ENCODE results near the gene PSMG2. TPM values are rescaled to one million over a fixed set of nuclear protein-coding genes. Genes with fewer than 3 reads are reported as not detected.

PSMG2 gene
- total and polyA plus RNA-seq, 2 of the 13 experiments (the other 11 are each of a cell fraction or from before 2014, with no cell fraction given) = 53.4 to 94.8 TPM

DNA sequence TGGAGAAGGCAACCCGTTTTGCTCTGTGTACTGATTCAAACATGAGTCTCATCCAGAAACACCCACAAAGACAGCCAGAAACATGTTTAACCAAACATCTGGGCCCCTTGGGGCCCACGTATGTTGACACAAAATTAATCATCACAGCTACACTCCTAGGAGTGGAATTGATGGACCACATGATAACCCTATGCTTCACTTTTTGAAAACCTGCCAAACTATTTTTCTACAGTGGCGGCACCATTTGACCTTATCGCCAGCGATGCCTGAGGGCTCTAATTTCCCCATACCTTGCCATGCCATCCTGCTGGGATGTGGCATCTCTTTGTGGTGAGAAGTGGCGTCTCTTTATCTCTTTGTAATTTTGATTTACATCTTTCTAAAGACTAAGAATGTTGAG, 38.5 kb downstream of the PSMG2 start (continued):
- TF ChIP-seq, protein P1, sequence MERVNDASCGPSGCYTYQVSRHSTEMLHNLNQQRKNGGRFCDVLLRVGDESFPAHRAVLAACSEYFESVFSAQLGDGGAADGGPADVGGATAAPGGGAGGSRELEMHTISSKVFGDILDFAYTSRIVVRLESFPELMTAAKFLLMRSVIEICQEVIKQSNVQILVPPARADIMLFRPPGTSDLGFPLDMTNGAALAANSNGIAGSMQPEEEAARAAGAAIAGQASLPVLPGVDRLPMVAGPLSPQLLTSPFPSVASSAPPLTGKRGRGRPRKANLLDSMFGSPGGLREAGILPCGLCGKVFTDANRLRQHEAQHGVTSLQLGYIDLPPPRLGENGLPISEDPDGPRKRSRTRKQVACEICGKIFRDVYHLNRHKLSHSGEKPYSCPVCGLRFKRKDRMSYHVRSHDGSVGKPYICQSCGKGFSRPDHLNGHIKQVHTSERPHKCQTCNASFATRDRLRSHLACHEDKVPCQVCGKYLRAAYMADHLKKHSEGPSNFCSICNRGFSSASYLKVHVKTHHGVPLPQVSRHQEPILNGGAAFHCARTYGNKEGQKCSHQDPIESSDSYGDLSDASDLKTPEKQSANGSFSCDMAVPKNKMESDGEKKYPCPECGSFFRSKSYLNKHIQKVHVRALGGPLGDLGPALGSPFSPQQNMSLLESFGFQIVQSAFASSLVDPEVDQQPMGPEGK (CRISPR knock-in tag; IDR thresholded peaks at IDR 0.05) = 0 out of 2 replicates have a peak, but pooled peaks have one; percentile 21
- TF ChIP-seq SP140L (CRISPR knock-in tag; IDR thresholded peaks at IDR 0.05; ENCODE audit: borderline replicate concordance) = no peak
- TF ChIP-seq SP1 (IDR thresholded peaks at IDR 0.05) = no peak
- TF ChIP-seq SP1 (CRISPR knock-in tag; IDR thresholded peaks at IDR 0.05) = no peak
- no peak for TF ChIP-seq FOXA1 (IDR thresholded peaks at IDR 0.05)
- TF ChIP-seq FOXA1 (CRISPR knock-in tag; IDR thresholded peaks at IDR 0.05) = 0 out of 2 replicates have a peak, but pooled peaks have one; percentile 23
- peak; percentile 66; the same call in 1 of the 2 replicates for TF ChIP-seq HMG20A (CRISPR knock-in tag; IDR thresholded peaks at IDR 0.05; ENCODE audit: borderline replicate concordance)
- TF ChIP-seq SAP130 (CRISPR knock-in tag; IDR thresholded peaks at IDR 0.05; ENCODE audit: low read depth) = peak; percentile 85
- peak; percentile 39; the same call in 1 of the 2 replicates for TF ChIP-seq FOSL1 (CRISPR knock-in tag; IDR thresholded peaks at IDR 0.05; ENCODE audit: borderline replicate concordance)
- TF ChIP-seq RARA (CRISPR knock-in tag; IDR thresholded peaks at IDR 0.05) = peak; percentile 56
- no peak for TF ChIP-seq ZNF883 (CRISPR knock-in tag; IDR thresholded peaks at IDR 0.05; ENCODE audit: not compliant biosample characterization)
- peak; percentile 36; the same call in 1 of the 2 replicates for TF ChIP-seq SALL1 (CRISPR knock-in tag; IDR thresholded peaks at IDR 0.05)
- TF ChIP-seq TCF7 (IDR thresholded peaks at IDR 0.05; ENCODE audit: low read depth) = peak; percentile 66
- no peak for TF ChIP-seq KLF12 (CRISPR knock-in tag; IDR thresholded peaks at IDR 0.05; ENCODE audit: borderline replicate concordance)
- peak; percentile 78 for TF ChIP-seq BCL6 (CRISPR knock-in tag; IDR thresholded peaks at IDR 0.05)
- no peak for TF ChIP-seq ZNF710 (CRISPR knock-in tag; IDR thresholded peaks at IDR 0.05; ENCODE audit: borderline replicate concordance)
- 0 out of 2 replicates have a peak, but pooled peaks have one; percentile 68 for TF ChIP-seq ZFP90 (CRISPR knock-in tag; IDR thresholded peaks at IDR 0.05; ENCODE audit: borderline replicate concordance)
- peak; percentile 56; the same call in 1 of the 2 replicates for TF ChIP-seq ZNF609 (CRISPR knock-in tag; IDR thresholded peaks at IDR 0.05; ENCODE audit: borderline replicate concordance)
- no peak for TF ChIP-seq AHR (CRISPR knock-in tag; IDR thresholded peaks at IDR 0.05)
- no peak for TF ChIP-seq YY1 (IDR thresholded peaks at IDR 0.05; ENCODE audit: insufficient read depth, insufficient replicate concordance, low read depth, low read length)
- TF ChIP-seq ZSCAN21 (CRISPR knock-in tag; IDR thresholded peaks at IDR 0.05; ENCODE audit: borderline replicate concordance) = no peak
- TF ChIP-seq ZNF773 (CRISPR knock-in tag; IDR thresholded peaks at IDR 0.05; ENCODE audit: borderline replicate concordance) = no peak
- no peak for TF ChIP-seq SOX13 (IDR thresholded peaks at IDR 0.05)
- peak in 1 of 2 experiments; percentile 81; a peak in 2 of 4 replicates for TF ChIP-seq SOX13 (CRISPR knock-in tag; conservative IDR thresholded peaks at IDR 0.05 in 1 of 2, IDR thresholded peaks at IDR 0.05 in 1 of 2)

Measured in HepG2 (cell line).